LNCAP (cell line): Measurements from ENCODE around the gene MEG3.

Source experiments
- CTCF ChIP-seq: fragments of 450-650 bp; IDR thresholded peaks from 2 replicates; pipeline ENCODE4 v1.5.1; 2017; ENCODE audit warnings: mild to moderate bottlenecking

The MEG3 gene

GRCh38 chr14:100862793-100863192 lies 36.9 kb downstream of the MEG3 start:
- TF ChIP-seq CTCF, result no peak

DNA sequence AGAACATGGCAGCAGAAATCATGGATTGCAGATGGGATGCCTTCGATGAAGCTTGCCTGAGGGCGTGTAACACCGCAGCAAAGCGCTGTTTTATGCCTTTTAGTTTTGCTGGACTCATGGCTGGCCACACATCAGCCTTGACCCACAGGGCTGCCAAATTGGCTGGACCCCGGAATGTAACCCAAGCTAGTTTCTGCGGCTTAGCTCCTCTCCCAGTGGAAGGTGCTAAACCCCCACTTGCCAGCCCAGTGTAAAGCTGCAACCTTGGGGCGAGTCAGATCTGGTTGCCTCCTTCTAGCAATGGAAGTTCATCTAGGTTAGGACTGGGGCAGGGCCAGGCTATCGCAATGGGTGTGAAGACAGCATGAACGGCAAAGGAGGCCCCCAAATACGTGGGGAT lies 38.3 kb downstream of the MEG3 start:
- no peak for TF ChIP-seq CTCF

- no peak for TF ChIP-seq CTCF
Measured at GRCh38 chr14:100864960-100865681, 39.2 kb downstream of the MEG3 start.

GRCh38 chr14:100865682-100866591 lies 40.0 kb downstream of the MEG3 start:
- no peak for TF ChIP-seq CTCF

DNA sequence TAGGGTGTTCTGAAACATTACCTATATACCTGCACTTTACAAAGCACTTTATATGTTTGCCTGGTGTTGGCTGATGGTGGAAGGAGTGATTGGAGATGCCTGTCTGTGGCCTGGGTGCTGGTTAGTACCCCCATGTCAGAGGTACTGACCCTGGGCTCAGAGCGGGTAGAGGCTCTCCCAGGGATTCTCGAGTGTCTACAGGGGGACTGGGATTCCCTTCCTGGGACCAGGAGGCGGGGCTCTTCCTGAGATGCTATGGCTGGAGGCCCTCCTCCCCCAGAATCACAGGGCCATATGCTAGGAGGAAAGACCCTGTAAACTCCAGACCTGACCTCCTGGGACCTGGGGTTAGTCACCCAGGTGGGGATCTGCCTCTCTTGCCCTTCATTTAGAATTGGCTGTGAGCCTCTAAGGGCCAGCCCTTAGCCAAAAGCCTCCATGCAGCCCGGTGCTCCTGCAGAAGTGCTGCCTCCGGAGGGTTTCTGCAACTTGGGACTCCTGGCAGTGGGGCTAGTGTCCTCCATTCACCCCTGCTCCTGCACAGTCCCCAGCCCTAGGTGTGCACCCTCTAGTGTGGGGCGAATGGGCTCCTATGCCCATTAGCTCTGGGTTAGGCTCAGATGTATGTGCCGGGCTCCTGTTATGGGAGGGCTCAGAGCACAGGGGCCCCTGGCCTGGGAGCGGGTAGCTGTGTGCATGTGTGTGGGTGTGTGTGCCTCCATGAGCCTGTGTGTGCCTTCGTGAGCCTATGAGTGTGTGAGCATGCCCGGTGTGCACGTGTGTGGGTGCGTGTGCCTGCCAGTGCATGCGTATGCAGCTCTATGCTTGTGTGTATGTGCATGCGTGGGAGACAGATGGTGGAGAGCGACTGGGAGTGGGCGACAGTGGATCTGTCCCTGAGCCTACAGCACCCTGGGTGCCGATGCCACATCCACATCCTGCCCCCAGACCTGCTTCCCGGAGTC lies 41.0 kb downstream of the MEG3 start:
- no peak for TF ChIP-seq CTCF

DNA sequence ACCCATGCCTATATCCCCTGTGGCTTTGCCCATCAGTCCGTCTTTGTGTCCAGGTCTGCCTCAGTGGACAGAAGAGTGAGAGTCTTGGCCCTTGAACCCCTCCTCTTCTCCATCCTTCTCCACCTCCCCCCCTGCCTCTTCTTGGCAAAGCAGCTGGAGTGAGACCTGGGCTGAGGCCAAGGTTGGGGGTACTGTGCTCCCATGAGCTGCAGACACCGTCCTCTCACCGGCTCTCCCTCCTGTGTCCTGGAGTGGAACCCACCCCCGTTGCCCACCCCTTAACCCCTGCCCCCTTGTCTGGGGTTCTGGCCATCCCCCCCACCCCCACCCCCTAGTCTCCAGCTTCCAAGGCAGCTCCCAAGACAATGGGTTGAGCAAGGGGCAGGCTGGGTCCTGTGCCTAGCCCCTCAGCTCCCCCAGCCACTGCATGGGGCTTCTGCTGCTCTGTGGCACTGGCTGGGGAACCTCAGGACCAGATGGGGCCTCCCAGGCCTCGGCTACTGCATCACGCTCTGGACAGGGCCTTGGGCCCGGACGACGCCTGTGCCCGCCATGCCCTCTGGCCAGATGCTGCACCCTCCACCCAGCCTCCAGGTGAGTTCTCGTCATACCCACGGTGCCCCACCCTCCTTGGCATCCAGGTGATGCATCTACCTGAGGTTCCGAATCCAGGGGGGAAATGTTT lies 41.9 kb downstream of the MEG3 start:
- TF ChIP-seq CTCF, result no peak
